OCI-LY1 (cell line): Measurements from ENCODE around the gene MYO18A.

ENCODE experiments used
- H2AFZ ChIP-seq: fragments of 200-600 bp; sonication (generic), shearing (Covaris generic); 2 replicates; pipeline ENCODE4 v1.6.0; 2014; ENCODE audit warnings: antibody characterized with exemption, mild to moderate bottlenecking, low read length
- H3F3A ChIP-seq: fragments of 200-600 bp; sonication (generic), shearing (Covaris generic); 2 replicates; pipeline ENCODE4 v1.6.0; 2014; ENCODE audit warnings: mild to moderate bottlenecking, antibody characterized with exemption, low read length, moderate library complexity; ENCODE audit not compliant: insufficient read depth
- H3K27ac ChIP-seq: fragments of 200-600 bp; sonication (generic); 2 replicates; pipeline ENCODE4 v1.5.1; 2014; ENCODE audit warnings: low read length, mixed run types, mild to moderate bottlenecking, low read depth; ENCODE audit not compliant: poor library complexity, severe bottlenecking
- H3K27me3 ChIP-seq: fragments of 200-600 bp; sonication (generic); 2 replicates; pipeline ENCODE4 v1.6.0; 2014; ENCODE audit warnings: antibody characterized with exemption, mild to moderate bottlenecking, low read length, moderate library complexity; ENCODE audit not compliant: insufficient read depth
- H3K36me3 ChIP-seq: fragments of 200-600 bp; sonication (generic); 2 replicates; pipeline ENCODE4 v1.6.1; 2014; ENCODE audit warnings: mild to moderate bottlenecking, antibody characterized with exemption, low read length, moderate library complexity, mixed read lengths; ENCODE audit not compliant: insufficient read depth
- H3K4me1 ChIP-seq: fragments of 200-600 bp; sonication (generic); 2 replicates; pipeline ENCODE4 v1.5.1; 2014; ENCODE audit warnings: mild to moderate bottlenecking, low read length, moderate library complexity; ENCODE audit not compliant: insufficient read depth, severe bottlenecking
- H3K4me2 ChIP-seq: fragments of 200-600 bp; sonication (generic), shearing (Covaris generic); 2 replicates; pipeline ENCODE4 v1.6.1; 2014; ENCODE audit warnings: low read length
- H3K4me3 ChIP-seq: fragments of 200-600 bp; sonication (generic); 2 replicates; pipeline ENCODE4 v1.5.1; 2014; ENCODE audit warnings: low read length, low read depth, mild to moderate bottlenecking, mixed read lengths; ENCODE audit not compliant: poor library complexity, severe bottlenecking
- H3K79me2 ChIP-seq: fragments of 200-600 bp; shearing (Covaris generic); 2 replicates; pipeline ENCODE4 v1.6.1; 2016; ENCODE audit warnings: mixed run types, low read length, mixed read lengths; ENCODE audit not compliant: insufficient read depth
- H3K9ac ChIP-seq: fragments of 200-600 bp; sonication (generic), shearing (Covaris generic); 2 replicates; pipeline ENCODE4 v1.6.1; 2014; ENCODE audit warnings: mild to moderate bottlenecking, low read length, mixed read lengths
- H3K9me2 ChIP-seq: fragments of 200-600 bp; sonication (generic), shearing (Covaris generic); 2 replicates; pipeline ENCODE4 v1.6.1; 2014; ENCODE audit warnings: low read depth, mild to moderate bottlenecking, low read length, mixed read lengths
- H3K9me3 ChIP-seq: fragments of 200-600 bp; shearing (Covaris generic); 2 replicates; pipeline ENCODE4 v1.6.1; 2014; ENCODE audit warnings: low read length, mixed read lengths
- H4K20me1 ChIP-seq: fragments of 200-600 bp; sonication (generic), shearing (Covaris generic); 2 replicates; pipeline ENCODE4 v1.6.0; 2016; ENCODE audit warnings: mild to moderate bottlenecking, low read length; ENCODE audit not compliant: insufficient read depth
- CTCF ChIP-seq: fragments of 200-600 bp; sonication (generic), shearing (Covaris generic); IDR thresholded peaks from 2 replicates; pipeline ENCODE4 v1.5.1; 2017; ENCODE audit warnings: mild to moderate bottlenecking, antibody characterized with exemption, low read length, moderate library complexity, mixed read lengths
- EZH2 ChIP-seq: fragments of 200-600 bp; sonication (generic), shearing (Covaris generic); IDR thresholded peaks from 2 replicates; pipeline ENCODE4 v1.8.0; 2017; ENCODE audit warnings: borderline replicate concordance, mixed run types, mild to moderate bottlenecking, antibody characterized with exemption, low read length, moderate library complexity, mixed read lengths

MYO18A gene

DNA sequence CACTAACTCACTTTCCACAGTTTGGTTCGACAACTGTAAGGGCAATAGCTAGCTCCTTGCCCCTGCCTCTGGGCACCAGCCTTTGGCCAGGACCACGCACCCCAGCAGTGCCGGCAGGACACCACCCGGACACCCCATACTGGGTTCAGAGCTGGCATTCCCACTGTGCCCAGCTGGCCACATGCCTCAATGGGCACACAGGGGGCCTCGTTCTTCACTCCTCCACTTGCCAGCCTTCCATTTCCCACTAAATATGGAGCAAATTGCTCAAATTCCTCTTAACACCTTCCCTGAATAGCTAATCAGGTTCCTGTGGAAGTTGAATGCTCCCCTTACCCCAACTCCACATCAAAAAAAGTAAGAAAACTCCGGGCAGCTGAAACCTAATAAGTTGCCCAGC is 84.8 kb downstream of the MYO18A start:
- H3K9ac ChIP-seq = no peak overlapping the region
- H3K9me3 ChIP-seq = no peaks in the 10 kb centered on the region
- H4K20me1 ChIP-seq = no peaks in the 10 kb centered on the region
- H3K4me2 ChIP-seq = no peak overlapping the region
- no peaks in the 10 kb centered on the region for H3K27me3 ChIP-seq
- H3K36me3 ChIP-seq = peaks cover 78% of the 10 kb centered on the region
- no peaks in the 10 kb centered on the region for H3K9me2 ChIP-seq
- H3K4me1 ChIP-seq = no peaks in the 10 kb centered on the region
- TF ChIP-seq CTCF (no peak), EZH2 (no peak)
- no peak overlapping the region for H2AFZ ChIP-seq
- H3K27ac ChIP-seq = no peak overlapping the region
- no peak overlapping the region for H3K4me3 ChIP-seq
- no peaks in the 10 kb centered on the region for H3F3A ChIP-seq
- no peaks in the 10 kb centered on the region for H3K79me2 ChIP-seq

DNA sequence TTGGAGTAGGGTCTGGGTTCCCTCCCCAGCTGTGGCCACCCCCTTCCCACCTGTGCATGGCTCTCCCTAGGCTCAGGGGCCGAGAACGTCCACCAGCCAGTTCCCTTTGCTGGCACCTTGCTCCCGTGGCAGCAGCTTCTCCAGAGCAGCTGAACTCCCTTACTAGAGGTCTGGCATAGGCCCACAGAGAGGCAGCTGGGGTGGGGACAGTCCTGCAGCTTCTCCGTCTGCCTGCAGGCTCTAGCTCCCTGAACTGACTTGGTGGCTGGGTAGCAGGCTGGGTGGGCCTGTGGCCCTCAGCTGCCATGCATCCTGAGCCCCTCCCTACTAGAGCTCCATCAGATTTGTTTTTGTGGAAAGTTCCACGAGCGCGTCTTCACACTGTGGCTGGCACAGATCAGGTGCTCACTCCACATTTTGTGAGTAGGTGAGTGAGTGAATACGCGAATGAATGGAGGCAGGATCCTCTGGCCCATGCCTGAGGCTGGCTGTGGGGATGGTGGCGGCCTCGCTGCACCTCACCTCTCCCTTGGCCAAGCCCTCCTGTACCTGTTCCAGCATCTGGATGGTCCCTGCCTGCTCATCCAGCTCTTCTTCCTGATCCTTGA is 86.0 kb downstream of the MYO18A start:
- no peaks in the 10 kb centered on the region for H3K9me2 ChIP-seq
- no peak overlapping the region for H3K4me3 ChIP-seq
- H3K4me2 ChIP-seq = no peak overlapping the region
- H3K79me2 ChIP-seq = no peaks in the 10 kb centered on the region
- H2AFZ ChIP-seq = no peak overlapping the region
- no peaks in the 10 kb centered on the region for H3K9me3 ChIP-seq
- H3F3A ChIP-seq = no peaks in the 10 kb centered on the region
- H3K4me1 ChIP-seq = no peaks in the 10 kb centered on the region
- no peaks in the 10 kb centered on the region for H3K27me3 ChIP-seq
- H4K20me1 ChIP-seq = no peaks in the 10 kb centered on the region
- H3K36me3 ChIP-seq = peaks cover 85% of the 10 kb centered on the region
- H3K27ac ChIP-seq = no peak overlapping the region
- H3K9ac ChIP-seq = no peak overlapping the region
- TF ChIP-seq EZH2 (no peak), CTCF (no peak)

GRCh38 chr17:29093090-29093871 is 86.9 kb downstream of the MYO18A start:
- no peaks in the 10 kb centered on the region for H3K27me3 ChIP-seq
- no peak overlapping the region for H3K9ac ChIP-seq
- H3K4me1 ChIP-seq = no peaks in the 10 kb centered on the region
- H3K4me3 ChIP-seq = no peak overlapping the region
- TF ChIP-seq CTCF = no peak
- no peak for TF ChIP-seq EZH2
- no peaks in the 10 kb centered on the region for H3K9me3 ChIP-seq
- peaks cover 81% of the 10 kb centered on the region for H3K36me3 ChIP-seq
- H2AFZ ChIP-seq = no peak overlapping the region
- H3K4me2 ChIP-seq = no peak overlapping the region
- H3K27ac ChIP-seq = no peak overlapping the region
- no peaks in the 10 kb centered on the region for H3K79me2 ChIP-seq
- no peaks in the 10 kb centered on the region for H3K9me2 ChIP-seq
- H4K20me1 ChIP-seq = no peaks in the 10 kb centered on the region
- H3F3A ChIP-seq = no peaks in the 10 kb centered on the region
